Muscle layer of duodenum (tissue), 2 donors: Measurements from ENCODE around the gene FXYD6.

Experiments used
- H3K27ac ChIP-seq: one replicate; pipeline ENCODE4 v1.7.0; 2013; ENCODE audit warnings: mild to moderate bottlenecking, low read length
- H3K27me3 ChIP-seq: one replicate; pipeline ENCODE4 v1.7.0; 2013; ENCODE audit warnings: low read depth, mild to moderate bottlenecking, control low read depth, low read length
- H3K36me3 ChIP-seq, 2 donors: one replicate each; pipeline ENCODE4 v1.7.0; 2013; ENCODE audit warnings: low read length in 2 of 2, control low read depth in 1 of 2, mild to moderate bottlenecking in 1 of 2; ENCODE audit not compliant: insufficient read depth in 2 of 2, control insufficient read depth in 1 of 2
- H3K4me1 ChIP-seq, 2 donors: one replicate each; pipeline ENCODE4 v1.7.0; 2013; ENCODE audit warnings: low read length in 2 of 2, mild to moderate bottlenecking in 2 of 2, control low read depth in 1 of 2, moderate library complexity in 1 of 2; ENCODE audit not compliant: insufficient read depth in 2 of 2, control insufficient read depth in 1 of 2
- H3K4me3 ChIP-seq, 2 donors: one replicate each; pipeline ENCODE4 v1.7.0; 2013; ENCODE audit warnings: low read length in 2 of 2, low read depth in 1 of 2, mild to moderate bottlenecking in 1 of 2
- H3K9me3 ChIP-seq, 2 donors: one replicate each; pipeline ENCODE4 v1.7.0; 2013; ENCODE audit warnings: low read length in 2 of 2, control low read depth in 1 of 2, mild to moderate bottlenecking in 1 of 2; ENCODE audit not compliant: control insufficient read depth in 1 of 2
- donor health status: healthy.

FXYD6 gene

GRCh38 chr11:117803896-117804295, 72.6 kb downstream of the FXYD6 start:
- Histone ChIP-seq H3K27me3 (no peaks in the 10 kb centered on the region), H3K36me3 (no peaks in the 10 kb centered on the region), H3K4me1 (peaks cover 0 to 6% of the 10 kb centered on the region in 2 donors)

GRCh38 chr11:117799634-117800033, 76.8 kb downstream of the FXYD6 start:
- H3K27me3 ChIP-seq = peaks cover 18% of the 10 kb centered on the region
- peaks cover 0 to 21% of the 10 kb centered on the region in 2 donors for H3K4me1 ChIP-seq
- no peaks in the 10 kb centered on the region for H3K36me3 ChIP-seq
- H3K27ac ChIP-seq = no peak overlapping the region
- no peak overlapping the region for H3K4me3 ChIP-seq
- H3K9me3 ChIP-seq = no peaks in the 10 kb centered on the region

More at GRCh38 chr11:117803896-117804295, 72.6 kb downstream of the FXYD6 start:
- no peak overlapping the region for H3K27ac ChIP-seq
- H3K4me3 ChIP-seq = no peak overlapping the region
- H3K9me3 ChIP-seq = no peaks in the 10 kb centered on the region

- H3K27ac ChIP-seq = no peak within 1 kb of the TSS
- H3K27me3 ChIP-seq = peaks cover 18% of the 10 kb centered on the region
Observed at GRCh38 chr11:117796872-117797529, 79.5 kb downstream of the FXYD6 start, which contains the start of gene DSCAML1. DSCAML1 (minus strand) TSS chr11:117797216; CDS start chr11:117797079, 137 bp downstream.

GRCh38 chr11:117796456-117796871, 80.0 kb downstream of the FXYD6 start:
- Histone ChIP-seq H3K4me1 (peaks cover 0 to 21% of the 10 kb centered on the region in 2 donors), H3K27me3 (peaks cover 18% of the 10 kb centered on the region), H3K27ac (no peak overlapping the region), H3K36me3 (no peaks in the 10 kb centered on the region), H3K4me3 (peak overlapping the region; percentile 16 to 54), H3K9me3 (no peaks in the 10 kb centered on the region)

More at GRCh38 chr11:117796872-117797529, 79.5 kb downstream of the FXYD6 start, which contains the start of gene DSCAML1:
- H3K4me1 ChIP-seq = peaks cover 0 to 21% of the 10 kb centered on the region in 2 donors
- peak within 1 kb of the TSS; percentile 16 to 54 for H3K4me3 ChIP-seq
- H3K36me3 ChIP-seq = no peaks in the 10 kb centered on the region
- no peaks in the 10 kb centered on the region for H3K9me3 ChIP-seq

- no peaks in the 10 kb centered on the region for H3K9me3 ChIP-seq
- no peaks in the 10 kb centered on the region for H3K36me3 ChIP-seq
- H3K27ac ChIP-seq = no peak overlapping the region
- H3K4me3 ChIP-seq = peak overlapping the region; percentile 16 to 54
- peaks cover 0 to 21% of the 10 kb centered on the region in 2 donors for H3K4me1 ChIP-seq
- H3K27me3 ChIP-seq = peaks cover 18% of the 10 kb centered on the region
Observed at GRCh38 chr11:117795638-117796455, 80.6 kb downstream of the FXYD6 start.

- Histone ChIP-seq H3K9me3 (no peaks in the 10 kb centered on the region), H3K4me3 (no peak overlapping the region), H3K27ac (no peak overlapping the region), H3K27me3 (peaks cover 18% of the 10 kb centered on the region), H3K36me3 (no peaks in the 10 kb centered on the region), H3K4me1 (peaks cover 0 to 21% of the 10 kb centered on the region in 2 donors)
Observed at GRCh38 chr11:117794772-117795629, 81.5 kb downstream of the FXYD6 start.

- Histone ChIP-seq H3K27ac (no peak overlapping the region), H3K4me1 (peaks cover 0 to 21% of the 10 kb centered on the region in 2 donors), H3K36me3 (no peaks in the 10 kb centered on the region), H3K9me3 (no peaks in the 10 kb centered on the region), H3K4me3 (no peak overlapping the region), H3K27me3 (peaks cover 18% of the 10 kb centered on the region)
Observed at GRCh38 chr11:117794135-117794534, 82.3 kb downstream of the FXYD6 start.

- Histone ChIP-seq H3K4me3 (no peak overlapping the region), H3K4me1 (peaks cover 0 to 21% of the 10 kb centered on the region in 2 donors), H3K36me3 (no peaks in the 10 kb centered on the region), H3K27me3 (peaks cover 18% of the 10 kb centered on the region), H3K9me3 (no peaks in the 10 kb centered on the region), H3K27ac (no peak overlapping the region)
Observed at GRCh38 chr11:117793583-117793982, 82.9 kb downstream of the FXYD6 start.

- Histone ChIP-seq H3K27ac (no peak overlapping the region), H3K36me3 (no peaks in the 10 kb centered on the region), H3K4me1 (peaks cover 0 to 21% of the 10 kb centered on the region in 2 donors), H3K4me3 (no peak overlapping the region), H3K27me3 (peaks cover 18% of the 10 kb centered on the region), H3K9me3 (no peaks in the 10 kb centered on the region)
Observed at GRCh38 chr11:117792992-117793391, 83.5 kb downstream of the FXYD6 start.

- no peak overlapping the region for H3K27ac ChIP-seq
- no peaks in the 10 kb centered on the region for H3K36me3 ChIP-seq
- no peaks in the 10 kb centered on the region for H3K9me3 ChIP-seq
- H3K4me3 ChIP-seq = no peak overlapping the region
- peaks cover 0 to 21% of the 10 kb centered on the region in 2 donors for H3K4me1 ChIP-seq
- peaks cover 18% of the 10 kb centered on the region for H3K27me3 ChIP-seq
Observed at GRCh38 chr11:117792241-117792640, 84.2 kb downstream of the FXYD6 start.
